ENCODE data around the gene CSH2. TPM values are rescaled to one million over a fixed set of nuclear protein-coding genes. Genes with fewer than 3 reads are reported as not detected.
"Not testable (repeated sequence)": the region's sequence is repeated elsewhere in the genome, so short reads cannot be mapped to it uniquely, and the experiment has no call there.

The CSH2 gene
- total and polyA plus RNA-seq, 2 donors from 2014 or later: not detected

DNA sequence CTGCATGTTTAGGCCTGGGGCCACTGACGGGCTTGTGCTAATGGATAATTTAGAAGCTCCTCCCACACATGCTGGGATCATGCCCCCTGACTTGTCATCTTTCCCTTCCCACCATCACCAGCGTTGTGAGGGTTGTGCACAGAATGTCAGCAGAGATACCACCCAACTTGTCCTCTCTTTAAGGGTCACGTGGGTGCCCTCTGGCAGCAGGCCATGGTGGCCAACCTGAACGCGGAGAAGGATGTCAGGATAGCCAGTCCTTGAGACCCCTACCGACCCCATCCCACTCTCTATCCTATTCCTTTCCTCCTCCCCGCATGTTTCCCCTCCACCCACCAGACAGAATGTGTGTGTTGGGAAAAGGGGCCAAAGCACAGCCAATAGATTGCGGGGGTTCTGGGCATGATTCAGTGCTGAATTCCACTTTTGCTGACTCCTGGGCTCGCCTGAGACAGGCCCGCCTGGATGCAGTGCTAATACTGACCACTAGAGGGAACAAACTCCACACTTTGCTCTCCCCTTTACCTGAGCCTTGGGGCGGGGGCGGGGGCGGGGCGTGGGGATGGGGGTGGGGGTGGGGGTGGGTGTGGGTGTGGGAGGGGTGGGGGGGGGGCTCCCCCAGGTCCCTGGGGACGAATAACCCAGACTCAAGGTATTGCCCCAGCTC lies 8.6 kb upstream of the CSH2 start, which contains the start of gene GH2:
GH2 (minus strand) TSS at position 10 of the 667 bp plus-strand sequence. CDS start 143 bp downstream, outside the sequence.
- DNase-seq: peak in 4 of 5 donors; percentile 45 to 60 (median 54)
- Histone ChIP-seq H3K27me3 (ENCODE audit: control insufficient read depth, insufficient read depth, low read length) (no peaks in the 10 kb centered on the region), H3K4me3 (ENCODE audit: low read length in 3 of 3) (no peak within 1 kb of the TSS), H3K4me1 (ENCODE audit: control insufficient read depth in 2 of 3, insufficient read depth in 2 of 3, low read depth in 1 of 3, low read length in 3 of 3) (no peaks in the 10 kb centered on the region), H3K9me3 (ENCODE audit: control insufficient read depth in 2 of 3, insufficient read depth in 1 of 3, low read length in 3 of 3) (no peaks in the 10 kb centered on the region), H3K36me3 (ENCODE audit: control insufficient read depth in 2 of 3, insufficient read depth in 3 of 3, low read length in 3 of 3) (no peaks in the 10 kb centered on the region), H3K9ac (ENCODE audit: low read length in 3 of 3) (no peak within 1 kb of the TSS), H3K27ac (ENCODE audit: low read depth in 2 of 2, low read length in 2 of 2) (no peak within 1 kb of the TSS)
- FAIRE-seq: no peak
- intact Hi-C loops (cut with DNase I): no loop called here
- TF ChIP-seq, protein P1, sequence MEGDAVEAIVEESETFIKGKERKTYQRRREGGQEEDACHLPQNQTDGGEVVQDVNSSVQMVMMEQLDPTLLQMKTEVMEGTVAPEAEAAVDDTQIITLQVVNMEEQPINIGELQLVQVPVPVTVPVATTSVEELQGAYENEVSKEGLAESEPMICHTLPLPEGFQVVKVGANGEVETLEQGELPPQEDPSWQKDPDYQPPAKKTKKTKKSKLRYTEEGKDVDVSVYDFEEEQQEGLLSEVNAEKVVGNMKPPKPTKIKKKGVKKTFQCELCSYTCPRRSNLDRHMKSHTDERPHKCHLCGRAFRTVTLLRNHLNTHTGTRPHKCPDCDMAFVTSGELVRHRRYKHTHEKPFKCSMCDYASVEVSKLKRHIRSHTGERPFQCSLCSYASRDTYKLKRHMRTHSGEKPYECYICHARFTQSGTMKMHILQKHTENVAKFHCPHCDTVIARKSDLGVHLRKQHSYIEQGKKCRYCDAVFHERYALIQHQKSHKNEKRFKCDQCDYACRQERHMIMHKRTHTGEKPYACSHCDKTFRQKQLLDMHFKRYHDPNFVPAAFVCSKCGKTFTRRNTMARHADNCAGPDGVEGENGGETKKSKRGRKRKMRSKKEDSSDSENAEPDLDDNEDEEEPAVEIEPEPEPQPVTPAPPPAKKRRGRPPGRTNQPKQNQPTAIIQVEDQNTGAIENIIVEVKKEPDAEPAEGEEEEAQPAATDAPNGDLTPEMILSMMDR (IDR thresholded peaks at IDR 0.05; ENCODE audit: borderline replicate concordance, extremely low read depth, insufficient read depth): peak; percentile 65

DNA sequence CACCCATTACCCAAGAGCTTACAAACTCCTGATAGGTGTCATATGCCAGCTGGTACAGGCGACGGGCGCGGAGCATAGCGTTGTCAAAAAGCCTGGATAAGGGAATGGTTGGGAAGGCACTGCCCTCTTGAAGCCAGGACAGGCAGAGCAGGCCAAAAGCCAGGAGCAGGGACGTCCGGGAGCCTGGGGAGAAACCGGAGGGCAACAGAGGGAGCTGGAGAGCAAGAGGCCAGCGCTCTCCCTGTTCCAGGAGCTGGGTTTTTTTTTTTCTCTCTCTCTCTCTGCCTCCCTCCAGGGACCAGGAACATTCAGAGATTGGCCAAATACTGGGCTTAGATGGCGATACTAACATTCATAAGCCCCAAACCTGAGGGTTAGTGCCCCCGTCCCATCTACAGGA lies 7.9 kb upstream of the CSH2 start:
- H3K36me3 ChIP-seq (ENCODE audit: control insufficient read depth in 2 of 3, insufficient read depth in 3 of 3, low read length in 3 of 3); H3K4me1 ChIP-seq (ENCODE audit: control insufficient read depth in 2 of 3, insufficient read depth in 2 of 3, low read depth in 1 of 3, low read length in 3 of 3); H3K27ac ChIP-seq (ENCODE audit: low read depth in 2 of 2, low read length in 2 of 2); intact Hi-C loops (cut with DNase I); H3K27me3 ChIP-seq (ENCODE audit: control insufficient read depth, insufficient read depth, low read length); H3K9me3 ChIP-seq (ENCODE audit: control insufficient read depth in 2 of 3, insufficient read depth in 1 of 3, low read length in 3 of 3); H3K4me3 ChIP-seq (ENCODE audit: low read length in 3 of 3); DNase-seq; H3K9ac ChIP-seq (ENCODE audit: low read length in 3 of 3); FAIRE-seq: not testable (repeated sequence)

DNA sequence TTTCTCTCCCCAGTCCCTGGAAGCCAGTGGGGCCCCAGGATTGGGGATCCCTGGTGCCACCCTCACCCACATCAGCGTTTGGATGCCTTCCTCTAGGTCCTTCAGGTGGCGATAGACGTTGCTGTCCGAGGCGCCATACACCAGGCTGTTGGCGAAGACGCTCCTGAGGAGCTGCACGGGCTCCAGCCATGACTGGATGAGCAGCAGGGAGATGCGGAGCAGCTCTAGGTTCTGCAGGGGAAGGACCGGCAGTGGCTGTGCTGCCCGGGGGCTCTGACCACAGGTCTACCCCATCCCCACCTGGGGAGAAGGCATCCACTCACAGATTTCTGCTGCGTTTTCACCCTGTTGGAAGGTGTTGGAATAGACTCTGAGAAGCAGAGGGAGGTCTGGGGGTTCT lies 7.2 kb upstream of the CSH2 start:
- FAIRE-seq (no peak), DNase-seq (no peak)
- TF ChIP-seq, protein P1 (IDR thresholded peaks at IDR 0.05; ENCODE audit: borderline replicate concordance, extremely low read depth, insufficient read depth): no peak
- Histone ChIP-seq H3K4me3 (ENCODE audit: low read length in 3 of 3) (no peak overlapping the region), H3K27me3 (ENCODE audit: control insufficient read depth, insufficient read depth, low read length) (no peaks in the 10 kb centered on the region), H3K36me3 (ENCODE audit: control insufficient read depth in 2 of 3, insufficient read depth in 3 of 3, low read length in 3 of 3) (no peaks in the 10 kb centered on the region), H3K4me1 (ENCODE audit: control insufficient read depth in 2 of 3, insufficient read depth in 2 of 3, low read depth in 1 of 3, low read length in 3 of 3) (no peaks in the 10 kb centered on the region), H3K27ac (ENCODE audit: low read depth in 2 of 2, low read length in 2 of 2) (no peak overlapping the region), H3K9ac (ENCODE audit: low read length in 3 of 3) (no peak overlapping the region), H3K9me3 (ENCODE audit: control insufficient read depth in 2 of 3, insufficient read depth in 1 of 3, low read length in 3 of 3) (no peaks in the 10 kb centered on the region)
- intact Hi-C loops (cut with DNase I): no loop called here

DNA sequence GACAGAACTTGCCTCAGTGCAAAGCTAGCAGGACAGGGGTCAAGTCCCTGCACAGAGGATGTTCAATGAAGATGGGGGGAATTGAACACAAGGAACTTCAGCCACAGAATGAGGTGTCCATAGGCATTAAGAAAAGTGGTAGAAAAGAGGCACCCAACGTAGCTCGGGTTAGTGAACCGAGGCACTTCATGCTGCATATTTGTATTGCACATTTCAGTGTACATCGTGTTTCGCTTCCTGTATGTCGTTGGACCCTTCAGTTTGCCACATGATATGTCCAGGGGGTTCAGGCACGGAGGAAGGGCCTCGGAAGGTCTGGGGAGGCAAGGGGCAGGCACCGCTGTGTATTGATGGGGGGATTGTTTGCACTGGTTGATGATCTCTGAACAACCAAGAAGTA lies 4.9 kb upstream of the CSH2 start:
- H3K4me1 ChIP-seq (ENCODE audit: control insufficient read depth in 2 of 3, insufficient read depth in 2 of 3, low read depth in 1 of 3, low read length in 3 of 3); H3K36me3 ChIP-seq (ENCODE audit: control insufficient read depth in 2 of 3, insufficient read depth in 3 of 3, low read length in 3 of 3); H3K9ac ChIP-seq (ENCODE audit: low read length in 3 of 3); H3K27ac ChIP-seq (ENCODE audit: low read depth in 2 of 2, low read length in 2 of 2); H3K9me3 ChIP-seq (ENCODE audit: control insufficient read depth in 2 of 3, insufficient read depth in 1 of 3, low read length in 3 of 3); H3K27me3 ChIP-seq (ENCODE audit: control insufficient read depth, insufficient read depth, low read length); intact Hi-C loops (cut with DNase I); H3K4me3 ChIP-seq (ENCODE audit: low read length in 3 of 3); DNase-seq; FAIRE-seq: not testable (repeated sequence)

DNA sequence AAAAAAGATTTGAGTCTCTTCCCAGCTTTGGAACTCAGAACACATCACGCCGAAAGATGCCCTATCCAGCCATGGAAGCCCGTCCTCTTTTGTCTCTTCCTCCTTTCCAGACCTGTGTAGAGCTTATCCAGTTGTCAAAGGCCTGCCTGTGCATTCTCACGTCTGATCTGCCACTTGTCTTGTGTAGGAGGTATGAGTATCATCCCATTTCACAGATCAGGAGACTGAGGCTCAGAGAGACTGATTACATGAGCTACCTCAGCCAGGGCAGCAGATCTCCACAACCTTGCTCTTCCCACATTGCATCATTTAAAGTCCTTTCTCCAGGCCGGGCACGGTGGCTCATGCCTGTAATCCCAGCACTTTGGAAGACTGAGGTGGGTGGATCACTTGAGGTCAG lies 1.2 kb upstream of the CSH2 start:
- DNase-seq; H3K4me1 ChIP-seq (ENCODE audit: control insufficient read depth in 2 of 3, insufficient read depth in 2 of 3, low read depth in 1 of 3, low read length in 3 of 3); H3K9ac ChIP-seq (ENCODE audit: low read length in 3 of 3); FAIRE-seq; H3K4me3 ChIP-seq (ENCODE audit: low read length in 3 of 3); H3K27ac ChIP-seq (ENCODE audit: low read depth in 2 of 2, low read length in 2 of 2); H3K36me3 ChIP-seq (ENCODE audit: control insufficient read depth in 2 of 3, insufficient read depth in 3 of 3, low read length in 3 of 3); H3K27me3 ChIP-seq (ENCODE audit: control insufficient read depth, insufficient read depth, low read length); H3K9me3 ChIP-seq (ENCODE audit: control insufficient read depth in 2 of 3, insufficient read depth in 1 of 3, low read length in 3 of 3); intact Hi-C loops (cut with DNase I): not testable (repeated sequence)

DNA sequence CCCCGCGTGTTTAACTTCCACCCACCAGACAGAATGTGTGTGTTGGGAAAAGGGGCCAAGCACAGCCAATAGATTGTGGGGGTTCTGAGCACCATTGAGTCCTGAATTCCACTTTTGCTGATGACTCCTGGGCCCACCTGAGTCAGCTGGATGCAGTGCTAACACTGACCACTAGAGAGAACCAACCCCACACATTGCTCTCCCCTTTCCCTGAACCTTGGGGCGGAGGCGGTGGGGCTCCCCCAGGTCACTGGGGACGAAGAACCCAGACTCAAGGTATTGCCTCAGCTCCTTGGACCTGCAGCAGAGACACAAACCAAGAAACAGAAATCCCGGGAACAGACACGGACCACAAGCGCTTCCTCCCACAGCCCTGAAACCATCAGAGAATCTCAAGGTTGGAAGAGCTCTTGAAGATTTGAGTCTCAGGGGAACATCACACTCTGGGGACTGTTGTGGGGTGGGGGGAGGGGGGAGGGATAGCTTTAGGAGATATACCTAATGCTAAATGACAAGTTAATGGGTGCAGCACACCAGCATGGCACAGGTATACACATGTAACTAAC lies 667 bp upstream of the CSH2 start:
- H3K27me3 ChIP-seq (ENCODE audit: control insufficient read depth, insufficient read depth, low read length); H3K4me1 ChIP-seq (ENCODE audit: control insufficient read depth in 2 of 3, insufficient read depth in 2 of 3, low read depth in 1 of 3, low read length in 3 of 3); FAIRE-seq; intact Hi-C loops (cut with DNase I); H3K9ac ChIP-seq (ENCODE audit: low read length in 3 of 3); H3K27ac ChIP-seq (ENCODE audit: low read depth in 2 of 2, low read length in 2 of 2); H3K9me3 ChIP-seq (ENCODE audit: control insufficient read depth in 2 of 3, insufficient read depth in 1 of 3, low read length in 3 of 3); DNase-seq; H3K36me3 ChIP-seq (ENCODE audit: control insufficient read depth in 2 of 3, insufficient read depth in 3 of 3, low read length in 3 of 3); H3K4me3 ChIP-seq (ENCODE audit: low read length in 3 of 3): not testable (repeated sequence)
